WTC11 (cell line): Measurements from ENCODE around the gene OR51G1. TPM values are rescaled to one million over a fixed set of nuclear protein-coding genes. Genes with fewer than 3 reads are reported as not detected.

Experiments
- ATAC-seq: fragments of 200-7000 bp; cut with Tn5 transposase; 2 replicates; pipeline ENCODE4 v1.10.0; 2021; ENCODE audit warnings: mild to moderate bottlenecking, moderate library complexity
- CTCF ChIA-PET: fragments of 300-600 bp; sonication (Branson Sonifier 250); formaldehyde crosslinking; loops from one replicate; lab custom pipeline; 2021; ENCODE audit warnings: antibody characterized with exemption; lab: Charles Lee
- POLR2A ChIA-PET: fragments of 350-600 bp; sonication (Branson Sonifier 250); formaldehyde crosslinking; loops from one replicate; lab custom pipeline; 2021; ENCODE audit warnings: antibody characterized with exemption; lab: Charles Lee
- DNase-seq: peaks from one replicate; pipeline ENCODE4 v3.0.0; 2021; ENCODE audit warnings: low spot score
- H3K27ac Mint-ChIP-seq: 2 replicates; pipeline ENCODE4 v1.8.0; 2021; ENCODE audit warnings: mixed read lengths
- H3K27me3 Mint-ChIP-seq: 2 replicates; pipeline ENCODE4 v1.8.0; 2021; ENCODE audit warnings: low read depth, mild to moderate bottlenecking, moderate library complexity, mixed read lengths
- H3K36me3 Mint-ChIP-seq: 2 replicates; pipeline ENCODE4 v1.8.0; 2021; ENCODE audit warnings: mixed read lengths
- H3K4me1 Mint-ChIP-seq: 2 replicates; pipeline ENCODE4 v1.8.0; 2022; ENCODE audit warnings: mixed read lengths
- H3K4me3 Mint-ChIP-seq: 2 replicates; pipeline ENCODE4 v1.8.0; 2021; ENCODE audit warnings: mild to moderate bottlenecking, moderate library complexity, mixed read lengths
- H3K9me3 Mint-ChIP-seq: 2 replicates; pipeline ENCODE4 v1.8.0; 2021; ENCODE audit warnings: mixed read lengths
- CBFB ChIP-seq: sonication (generic); formaldehyde crosslinking; IDR thresholded peaks from 2 replicates; pipeline ENCODE4 v1.8.1; 2022; ENCODE audit warnings: mild to moderate bottlenecking, low read depth, missing genetic modification reagents
- E2F4 ChIP-seq: sonication (generic); formaldehyde crosslinking; IDR thresholded peaks from 2 replicates; pipeline ENCODE4 v1.8.1; 2022; ENCODE audit warnings: low read depth, mild to moderate bottlenecking, moderate library complexity, missing genetic modification reagents, borderline replicate concordance
- EMX1 ChIP-seq: fragments of 250-450 bp; sonication (Bioruptor Pico); IDR thresholded peaks from 2 replicates; pipeline ENCODE4 v1.8.0; 2021; ENCODE audit warnings: mild to moderate bottlenecking
- ERG ChIP-seq: fragments of 250-450 bp; sonication (Bioruptor Pico); IDR thresholded peaks from 2 replicates; pipeline ENCODE4 v1.8.0; 2021; ENCODE audit warnings: mild to moderate bottlenecking
- ESRRA ChIP-seq: sonication (generic); formaldehyde crosslinking; IDR thresholded peaks from 2 replicates; pipeline ENCODE4 v1.8.1; 2022; ENCODE audit warnings: mild to moderate bottlenecking, missing genetic modification reagents, borderline replicate concordance
- ETV6 ChIP-seq: sonication (generic); formaldehyde crosslinking; IDR thresholded peaks from 2 replicates; pipeline ENCODE4 v1.8.1; 2022; ENCODE audit warnings: mild to moderate bottlenecking, missing genetic modification reagents
- FOXJ3 ChIP-seq: sonication (generic); formaldehyde crosslinking; IDR thresholded peaks from 2 replicates; pipeline ENCODE4 v1.9.0; 2021; ENCODE audit warnings: missing genetic modification reagents, mild to moderate bottlenecking, borderline replicate concordance
- FOXK1 ChIP-seq: sonication (generic); formaldehyde crosslinking; IDR thresholded peaks from 2 replicates; pipeline ENCODE4 v1.8.0; 2022; ENCODE audit warnings: mild to moderate bottlenecking, moderate library complexity, missing genetic modification reagents
- GABPB1 ChIP-seq: sonication (generic); formaldehyde crosslinking; IDR thresholded peaks from 2 replicates; pipeline ENCODE4 v1.8.1; 2023; ENCODE audit warnings: mild to moderate bottlenecking, missing genetic modification reagents
- NFATC4 ChIP-seq: fragments of 250-450 bp; sonication (Bioruptor Pico); IDR thresholded peaks from 2 replicates; pipeline ENCODE4 v1.9.0; 2021; ENCODE audit warnings: mild to moderate bottlenecking
- PRRX2 ChIP-seq: fragments of 250-450 bp; sonication (Bioruptor Pico); IDR thresholded peaks from 2 replicates; pipeline ENCODE4 v1.8.0; 2021; ENCODE audit warnings: mild to moderate bottlenecking
- SMAD4 ChIP-seq: sonication (generic); formaldehyde crosslinking; IDR thresholded peaks from 2 replicates; pipeline ENCODE4 v1.8.0; 2022; ENCODE audit warnings: mild to moderate bottlenecking, missing genetic modification reagents
- TEAD4 ChIP-seq: sonication (generic); formaldehyde crosslinking; IDR thresholded peaks from 2 replicates; pipeline ENCODE4 v1.8.0; 2022; ENCODE audit warnings: mild to moderate bottlenecking, missing genetic modification reagents
- USF1 ChIP-seq: sonication (generic); formaldehyde crosslinking; IDR thresholded peaks from 2 replicates; pipeline ENCODE4 v1.8.0; 2022; ENCODE audit warnings: mild to moderate bottlenecking, missing genetic modification reagents
- ZBTB21 ChIP-seq: sonication (generic); formaldehyde crosslinking; IDR thresholded peaks from 2 replicates; pipeline ENCODE4 v1.8.1; 2023; ENCODE audit warnings: mild to moderate bottlenecking, missing genetic modification reagents, borderline replicate concordance
- ZNF121 ChIP-seq: sonication (generic); formaldehyde crosslinking; IDR thresholded peaks from 2 replicates; pipeline ENCODE4 v1.8.0; 2023; ENCODE audit warnings: missing genetic modification reagents
- ZNF232 ChIP-seq: sonication (generic); formaldehyde crosslinking; IDR thresholded peaks from 2 replicates; pipeline ENCODE4 v1.8.0; 2022; ENCODE audit warnings: mild to moderate bottlenecking, missing genetic modification reagents
- ZNF396 ChIP-seq: fragments of 250-450 bp; sonication (Bioruptor Pico); IDR thresholded peaks from 2 replicates; pipeline ENCODE4 v1.8.0; 2021; ENCODE audit warnings: mild to moderate bottlenecking, moderate library complexity, borderline replicate concordance
- ZNF671 ChIP-seq: fragments of 250-450 bp; sonication (Bioruptor Pico); IDR thresholded peaks from 2 replicates; pipeline ENCODE4 v1.8.0; 2021; ENCODE audit warnings: mild to moderate bottlenecking
- total RNA-seq: library from RNA; stranded (reverse); gene quantifications from 3 replicates; pipeline ENCODE4 v1.2.3, GENCODE V29; 2021
- TF ChIP-seq, protein P1 (sequence below): sonication (generic); formaldehyde crosslinking; conservative IDR thresholded peaks from 2 replicates; pipeline ENCODE4 v1.8.1; 2022; ENCODE audit warnings: mild to moderate bottlenecking, missing genetic modification reagents
- TF ChIP-seq, protein P2 (sequence below): fragments of 200-600 bp; IDR thresholded peaks from 2 replicates; pipeline ENCODE4 v1.8.0; 2022; ENCODE audit warnings: antibody characterized with exemption
- TF ChIP-seq, protein P3 (sequence below): sonication (generic); formaldehyde crosslinking; IDR thresholded peaks from 2 replicates; pipeline ENCODE4 v1.8.1; 2022; ENCODE audit warnings: mild to moderate bottlenecking, missing genetic modification reagents, moderate library complexity, borderline replicate concordance
- TF ChIP-seq, protein P4 (sequence below): sonication (generic); formaldehyde crosslinking; IDR thresholded peaks from 2 replicates; pipeline ENCODE4 v1.8.0; 2023; ENCODE audit warnings: mild to moderate bottlenecking, missing genetic modification reagents
- TF ChIP-seq, protein P5 (sequence below): fragments of 250-450 bp; sonication (Bioruptor Pico); conservative IDR thresholded peaks from 2 replicates; pipeline ENCODE4 v1.9.0; 2021; ENCODE audit warnings: mild to moderate bottlenecking

OR51G1 gene
- total RNA-seq, 1 experiment from 2014 or later, result not detected

GRCh38 chr11:4916581-4916980, 7.6 kb downstream of the OR51G1 start:
- CTCF ChIA-PET, result no interaction called here
- Mint-ChIP-seq H3K27ac (no peak overlapping the region), H3K4me3 (no peak overlapping the region), H3K9me3 (no peaks in the 10 kb centered on the region), H3K4me1 (no peaks in the 10 kb centered on the region), H3K36me3 (no peaks in the 10 kb centered on the region), H3K27me3 (no peaks in the 10 kb centered on the region)
- DNase-seq, result no peak
- ATAC-seq, result no peak
- POLR2A ChIA-PET, result interaction anchor here (0.6 kb wide), 1 partner anchor 100 kb away, joined by 8 read pairs; no protein-coding TSS in a partner anchor
- TF ChIP-seq, protein P1, sequence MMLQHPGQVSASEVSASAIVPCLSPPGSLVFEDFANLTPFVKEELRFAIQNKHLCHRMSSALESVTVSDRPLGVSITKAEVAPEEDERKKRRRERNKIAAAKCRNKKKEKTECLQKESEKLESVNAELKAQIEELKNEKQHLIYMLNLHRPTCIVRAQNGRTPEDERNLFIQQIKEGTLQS (CRISPR knock-in tag), result no peak
- TF ChIP-seq PRRX2 (CRISPR knock-in tag) (no peak), TEAD4 (CRISPR knock-in tag) (no peak), ZNF121 (no peak), NFATC4 (no peak), FOXK1 (CRISPR knock-in tag) (no peak), ESRRA (no peak), SMAD4 (no peak), GABPB1 (CRISPR knock-in tag) (no peak), ETV6 (CRISPR knock-in tag) (no peak), EMX1 (CRISPR knock-in tag) (no peak), ZNF232 (CRISPR knock-in tag) (no peak), ZNF396 (CRISPR knock-in tag) (no peak), USF1 (CRISPR knock-in tag) (no peak), ERG (no peak)
- TF ChIP-seq, protein P2, sequence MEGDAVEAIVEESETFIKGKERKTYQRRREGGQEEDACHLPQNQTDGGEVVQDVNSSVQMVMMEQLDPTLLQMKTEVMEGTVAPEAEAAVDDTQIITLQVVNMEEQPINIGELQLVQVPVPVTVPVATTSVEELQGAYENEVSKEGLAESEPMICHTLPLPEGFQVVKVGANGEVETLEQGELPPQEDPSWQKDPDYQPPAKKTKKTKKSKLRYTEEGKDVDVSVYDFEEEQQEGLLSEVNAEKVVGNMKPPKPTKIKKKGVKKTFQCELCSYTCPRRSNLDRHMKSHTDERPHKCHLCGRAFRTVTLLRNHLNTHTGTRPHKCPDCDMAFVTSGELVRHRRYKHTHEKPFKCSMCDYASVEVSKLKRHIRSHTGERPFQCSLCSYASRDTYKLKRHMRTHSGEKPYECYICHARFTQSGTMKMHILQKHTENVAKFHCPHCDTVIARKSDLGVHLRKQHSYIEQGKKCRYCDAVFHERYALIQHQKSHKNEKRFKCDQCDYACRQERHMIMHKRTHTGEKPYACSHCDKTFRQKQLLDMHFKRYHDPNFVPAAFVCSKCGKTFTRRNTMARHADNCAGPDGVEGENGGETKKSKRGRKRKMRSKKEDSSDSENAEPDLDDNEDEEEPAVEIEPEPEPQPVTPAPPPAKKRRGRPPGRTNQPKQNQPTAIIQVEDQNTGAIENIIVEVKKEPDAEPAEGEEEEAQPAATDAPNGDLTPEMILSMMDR, result no peak
- TF ChIP-seq, protein P3, sequence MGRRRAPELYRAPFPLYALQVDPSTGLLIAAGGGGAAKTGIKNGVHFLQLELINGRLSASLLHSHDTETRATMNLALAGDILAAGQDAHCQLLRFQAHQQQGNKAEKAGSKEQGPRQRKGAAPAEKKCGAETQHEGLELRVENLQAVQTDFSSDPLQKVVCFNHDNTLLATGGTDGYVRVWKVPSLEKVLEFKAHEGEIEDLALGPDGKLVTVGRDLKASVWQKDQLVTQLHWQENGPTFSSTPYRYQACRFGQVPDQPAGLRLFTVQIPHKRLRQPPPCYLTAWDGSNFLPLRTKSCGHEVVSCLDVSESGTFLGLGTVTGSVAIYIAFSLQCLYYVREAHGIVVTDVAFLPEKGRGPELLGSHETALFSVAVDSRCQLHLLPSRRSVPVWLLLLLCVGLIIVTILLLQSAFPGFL (CRISPR knock-in tag), result no peak

DNA sequence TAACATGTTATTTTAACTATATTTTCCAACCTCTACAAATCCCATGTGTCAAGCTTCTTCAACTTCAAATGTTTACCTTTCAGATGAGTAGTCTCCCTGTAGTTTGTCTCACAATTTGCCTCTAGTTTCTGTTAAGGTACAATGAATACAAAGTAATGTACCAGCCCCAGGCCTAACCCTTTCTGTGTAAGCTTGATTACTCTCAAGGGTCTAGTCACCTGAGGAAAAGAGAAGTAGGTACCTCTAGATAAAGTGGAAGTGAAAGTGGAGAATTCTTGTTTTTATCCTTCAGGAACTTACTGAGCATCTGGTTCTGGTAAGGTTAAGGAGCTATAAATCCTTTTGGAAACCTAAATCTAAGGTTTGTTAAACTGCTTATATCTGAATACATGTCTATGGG, 20.7 kb downstream of the OR51G1 start, which contains the start of gene OR51A7:
Gene OR51A7 (plus strand): TSS at position 300 of the 400 bp plus-strand sequence. CDS start 3,587 bp downstream, outside the sequence.
- ATAC-seq (no peak), DNase-seq (no peak)
- Mint-ChIP-seq H3K36me3 (no peaks in the 10 kb centered on the region), H3K9me3 (peaks cover 6% of the 10 kb centered on the region), H3K27me3 (no peaks in the 10 kb centered on the region; the same call in 1 of the 2 replicates), H3K27ac (no peak within 1 kb of the TSS), H3K4me3 (no peak within 1 kb of the TSS), H3K4me1 (peaks cover under 1% of the 10 kb centered on the region)
- ChIA-PET POLR2A (no interaction called here), CTCF (no interaction called here)
- no peak for TF ChIP-seq SMAD4
- no peak for TF ChIP-seq FOXJ3 (CRISPR knock-in tag)
- no peak for TF ChIP-seq E2F4 (CRISPR knock-in tag)
- TF ChIP-seq ZBTB21, result no peak
- TF ChIP-seq ERG, result no peak
- TF ChIP-seq, protein P4, sequence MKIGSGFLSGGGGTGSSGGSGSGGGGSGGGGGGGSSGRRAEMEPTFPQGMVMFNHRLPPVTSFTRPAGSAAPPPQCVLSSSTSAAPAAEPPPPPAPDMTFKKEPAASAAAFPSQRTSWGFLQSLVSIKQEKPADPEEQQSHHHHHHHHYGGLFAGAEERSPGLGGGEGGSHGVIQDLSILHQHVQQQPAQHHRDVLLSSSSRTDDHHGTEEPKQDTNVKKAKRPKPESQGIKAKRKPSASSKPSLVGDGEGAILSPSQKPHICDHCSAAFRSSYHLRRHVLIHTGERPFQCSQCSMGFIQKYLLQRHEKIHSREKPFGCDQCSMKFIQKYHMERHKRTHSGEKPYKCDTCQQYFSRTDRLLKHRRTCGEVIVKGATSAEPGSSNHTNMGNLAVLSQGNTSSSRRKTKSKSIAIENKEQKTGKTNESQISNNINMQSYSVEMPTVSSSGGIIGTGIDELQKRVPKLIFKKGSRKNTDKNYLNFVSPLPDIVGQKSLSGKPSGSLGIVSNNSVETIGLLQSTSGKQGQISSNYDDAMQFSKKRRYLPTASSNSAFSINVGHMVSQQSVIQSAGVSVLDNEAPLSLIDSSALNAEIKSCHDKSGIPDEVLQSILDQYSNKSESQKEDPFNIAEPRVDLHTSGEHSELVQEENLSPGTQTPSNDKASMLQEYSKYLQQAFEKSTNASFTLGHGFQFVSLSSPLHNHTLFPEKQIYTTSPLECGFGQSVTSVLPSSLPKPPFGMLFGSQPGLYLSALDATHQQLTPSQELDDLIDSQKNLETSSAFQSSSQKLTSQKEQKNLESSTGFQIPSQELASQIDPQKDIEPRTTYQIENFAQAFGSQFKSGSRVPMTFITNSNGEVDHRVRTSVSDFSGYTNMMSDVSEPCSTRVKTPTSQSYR (CRISPR knock-in tag), result no peak
- TF ChIP-seq, protein P5, sequence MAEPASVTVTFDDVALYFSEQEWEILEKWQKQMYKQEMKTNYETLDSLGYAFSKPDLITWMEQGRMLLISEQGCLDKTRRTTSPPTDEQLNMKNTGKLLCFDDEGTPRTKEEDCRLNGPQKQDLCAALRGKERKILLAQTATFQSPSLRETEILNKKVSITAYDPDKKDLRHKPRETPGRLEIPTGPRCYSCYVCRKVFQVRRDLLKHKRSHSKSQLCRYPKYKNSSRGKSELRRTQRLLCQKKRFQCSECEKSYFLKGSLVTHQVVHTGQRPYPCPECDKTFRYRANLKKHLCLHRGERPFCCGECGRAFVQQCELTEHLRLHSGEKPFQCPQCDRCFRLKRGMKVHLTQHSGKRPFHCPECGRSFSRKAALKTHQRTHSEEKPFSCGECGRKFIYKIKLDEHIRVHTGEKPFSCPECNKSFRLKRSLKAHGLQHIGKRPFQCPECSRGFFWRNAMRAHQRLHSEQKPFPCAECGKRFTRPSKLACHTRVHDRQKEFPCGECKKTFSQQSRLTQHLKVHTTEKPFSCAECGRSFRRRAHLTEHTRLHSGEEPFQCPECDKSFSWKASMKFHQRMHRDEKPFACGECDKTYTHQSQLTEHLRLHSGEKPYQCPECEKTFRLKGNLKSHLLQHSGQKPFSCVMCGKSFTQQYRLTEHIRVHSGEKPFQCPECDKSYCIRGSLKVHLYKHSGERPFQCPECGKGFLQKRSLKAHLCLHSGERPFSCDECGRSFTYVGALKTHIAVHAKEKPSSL (CRISPR knock-in tag), result no peak
- TF ChIP-seq CBFB, result no peak
- no peak for TF ChIP-seq ZNF671 (CRISPR knock-in tag)
- TF ChIP-seq, protein P1 (CRISPR knock-in tag), result no peak
